Endodermal cell (in vitro differentiated cells): ENCODE measurements around the gene PLVAP. TPM values are rescaled to one million over a fixed set of nuclear protein-coding genes. Genes with fewer than 3 reads are reported as not detected.

Experiments used
- DNase-seq: peaks from one replicate; pipeline ENCODE4 v3.0.0-alpha.2; 2017
- H3K27ac ChIP-seq: 2 replicates; pipeline ENCODE4 v1.5.1; 2013; ENCODE audit warnings: mild to moderate bottlenecking, low read depth, low read length, moderate library complexity
- H3K27me3 ChIP-seq: 2 replicates; pipeline ENCODE4 v1.6.1; 2013; ENCODE audit warnings: mild to moderate bottlenecking, low read length, moderate library complexity; ENCODE audit not compliant: insufficient read depth, control insufficient read depth, poor library complexity, severe bottlenecking
- H3K36me3 ChIP-seq: 2 replicates; pipeline ENCODE4 v1.7.0; 2013; ENCODE audit warnings: mild to moderate bottlenecking, low read length, moderate library complexity; ENCODE audit not compliant: control insufficient read depth, insufficient read depth
- H3K4me1 ChIP-seq: one replicate; pipeline ENCODE4 v1.7.0; 2013; ENCODE audit warnings: low read length; ENCODE audit not compliant: control insufficient read depth, insufficient read depth
- H3K4me3 ChIP-seq: 2 replicates; pipeline ENCODE4 v1.5.1; 2013; ENCODE audit warnings: mild to moderate bottlenecking, low read length, moderate library complexity
- H3K9ac ChIP-seq: 2 replicates; pipeline ENCODE4 v1.6.1; 2013; ENCODE audit warnings: mild to moderate bottlenecking, low read length, moderate library complexity; ENCODE audit not compliant: poor library complexity, severe bottlenecking; ENCODE audit errors: extremely low read depth
- H3K9me3 ChIP-seq: 2 replicates; pipeline ENCODE4 v1.6.1; 2013; ENCODE audit warnings: mild to moderate bottlenecking, low read length, moderate library complexity; ENCODE audit not compliant: control insufficient read depth
- H3K27ac Mint-ChIP-seq: 2 replicates; pipeline ENCODE4 v1.8.0; 2020; ENCODE audit warnings: mixed read lengths
- H3K27me3 Mint-ChIP-seq: 2 replicates; pipeline ENCODE4 v1.8.0; 2021; ENCODE audit warnings: mild to moderate bottlenecking, mixed read lengths; ENCODE audit not compliant: insufficient read depth
- H3K36me3 Mint-ChIP-seq: 2 replicates; pipeline ENCODE4 v1.8.0; 2020; ENCODE audit warnings: low read depth, mixed read lengths
- H3K4me1 Mint-ChIP-seq: 2 replicates; pipeline ENCODE4 v1.8.0; 2020; ENCODE audit warnings: mixed read lengths
- H3K4me3 Mint-ChIP-seq: 2 replicates; pipeline ENCODE4 v1.8.0; 2020; ENCODE audit warnings: mild to moderate bottlenecking, moderate library complexity, mixed read lengths
- H3K9me3 Mint-ChIP-seq: 2 replicates; pipeline ENCODE4 v1.8.0; 2020; ENCODE audit warnings: mild to moderate bottlenecking, mixed read lengths
- WGBS, 2 experiments: methylation state at CpG; one replicate each; pipeline versions ENCODE4 v1.1.5 to v1.1.7; 2013; ENCODE audit warnings: missing lambda C conversion rate in 2 of 2, mixed read lengths in 1 of 2; ENCODE audit not compliant: insufficient coverage in 1 of 2, insufficient read length in 1 of 2; 5-methylcytosine and 5-hydroxymethylcytosine counted together
- total RNA-seq, 2 donors: library from RNA; stranded (reverse); fragmentation: NEBNext Ultra II Directional in 1 of 2; extraction: Animal tissue kit (Norgen Biotek cat#: 25700) in 1 of 2; gene quantifications; 2 replicates in 1 of 2; 3 replicates in 1 of 2; pipeline ENCODE4 v1.2.1, GENCODE V29; 2021
- TF ChIP-seq, protein P1 (sequence below): fragments of 200-600 bp; sonication (generic); conservative IDR thresholded peaks from 2 replicates; pipeline ENCODE4 v1.5.0; 2021; ENCODE audit warnings: antibody characterized with exemption, mild to moderate bottlenecking

The PLVAP gene
- total RNA-seq, 2 donors from 2014 or later: 0.44 TPM; not detected in 1

DNA sequence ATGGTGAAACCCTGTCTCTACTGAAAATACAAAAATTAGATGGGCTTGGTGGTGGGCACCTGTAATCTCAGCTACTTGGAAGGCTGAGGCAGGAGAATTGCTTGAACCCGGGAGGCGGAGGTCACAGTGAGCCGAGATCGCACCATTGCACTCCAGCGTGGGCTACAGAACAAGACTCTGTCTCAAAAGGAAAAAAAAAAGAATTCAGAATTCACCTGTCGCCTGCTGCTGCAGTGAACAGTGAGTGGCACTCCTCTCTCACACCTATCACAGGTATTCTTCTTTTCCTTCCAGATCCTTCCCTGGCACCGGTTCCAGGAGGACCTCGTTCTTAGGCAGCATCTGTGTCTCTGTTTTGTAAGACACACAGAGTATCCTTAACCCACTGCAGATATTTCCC, 37.0 kb upstream of the PLVAP start:
- 94 to 97% methylated on average over 8 of the region's 8 CpGs for WGBS, 2 experiments
- H3K4me1 ChIP-seq: peaks cover 4% of the 10 kb centered on the region
- no peaks in the 10 kb centered on the region for H3K36me3 ChIP-seq
- no peak overlapping the region for H3K27ac Mint-ChIP-seq
- no peaks in the 10 kb centered on the region for H3K9me3 ChIP-seq
- H3K4me1 Mint-ChIP-seq: peaks cover 26% of the 10 kb centered on the region
- no peaks in the 10 kb centered on the region for H3K27me3 ChIP-seq
- H3K9ac ChIP-seq: no peak overlapping the region
- no peaks in the 10 kb centered on the region for H3K9me3 Mint-ChIP-seq
- H3K36me3 Mint-ChIP-seq: peaks cover 14% of the 10 kb centered on the region
- no peak overlapping the region for H3K27ac ChIP-seq
- no peak overlapping the region for H3K4me3 ChIP-seq
- no peak overlapping the region for H3K4me3 Mint-ChIP-seq
- TF ChIP-seq, protein P1, sequence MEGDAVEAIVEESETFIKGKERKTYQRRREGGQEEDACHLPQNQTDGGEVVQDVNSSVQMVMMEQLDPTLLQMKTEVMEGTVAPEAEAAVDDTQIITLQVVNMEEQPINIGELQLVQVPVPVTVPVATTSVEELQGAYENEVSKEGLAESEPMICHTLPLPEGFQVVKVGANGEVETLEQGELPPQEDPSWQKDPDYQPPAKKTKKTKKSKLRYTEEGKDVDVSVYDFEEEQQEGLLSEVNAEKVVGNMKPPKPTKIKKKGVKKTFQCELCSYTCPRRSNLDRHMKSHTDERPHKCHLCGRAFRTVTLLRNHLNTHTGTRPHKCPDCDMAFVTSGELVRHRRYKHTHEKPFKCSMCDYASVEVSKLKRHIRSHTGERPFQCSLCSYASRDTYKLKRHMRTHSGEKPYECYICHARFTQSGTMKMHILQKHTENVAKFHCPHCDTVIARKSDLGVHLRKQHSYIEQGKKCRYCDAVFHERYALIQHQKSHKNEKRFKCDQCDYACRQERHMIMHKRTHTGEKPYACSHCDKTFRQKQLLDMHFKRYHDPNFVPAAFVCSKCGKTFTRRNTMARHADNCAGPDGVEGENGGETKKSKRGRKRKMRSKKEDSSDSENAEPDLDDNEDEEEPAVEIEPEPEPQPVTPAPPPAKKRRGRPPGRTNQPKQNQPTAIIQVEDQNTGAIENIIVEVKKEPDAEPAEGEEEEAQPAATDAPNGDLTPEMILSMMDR: no peak
- no peak for DNase-seq
- peaks cover 9% of the 10 kb centered on the region for H3K27me3 Mint-ChIP-seq

DNA sequence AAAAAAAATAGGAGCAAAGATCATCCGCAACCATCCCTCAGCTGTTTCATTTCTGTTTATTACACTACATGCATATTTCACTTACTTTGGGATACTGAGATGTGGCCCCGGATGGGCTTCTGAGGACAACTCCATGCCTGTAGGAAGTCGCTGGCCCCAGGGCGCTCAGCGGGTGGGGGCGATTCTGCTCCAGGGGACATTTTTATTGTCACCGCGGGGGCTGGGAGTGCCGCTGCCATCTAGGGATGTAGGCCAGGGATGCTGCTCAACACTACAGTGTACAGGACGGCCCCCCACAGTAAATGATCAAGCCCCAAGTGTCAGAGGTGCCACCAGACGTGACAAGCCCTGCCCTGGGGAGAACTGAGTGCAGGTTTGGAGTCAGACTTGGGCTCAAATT, 34.7 kb upstream of the PLVAP start:
- Histone ChIP-seq H3K27me3 (no peaks in the 10 kb centered on the region), H3K9me3 (no peaks in the 10 kb centered on the region), H3K36me3 (no peaks in the 10 kb centered on the region), H3K4me1 (peaks cover 6% of the 10 kb centered on the region), H3K27ac (no peak overlapping the region), H3K4me3 (no peak overlapping the region), H3K9ac (no peak overlapping the region)
- H3K9me3 Mint-ChIP-seq: no peaks in the 10 kb centered on the region
- peak; percentile 49 for DNase-seq
- no peak overlapping the region for H3K4me3 Mint-ChIP-seq
- TF ChIP-seq, protein P1: no peak
- 87 to 90% methylated on average over 11 of the region's 11 CpGs for WGBS, 2 experiments
- H3K27me3 Mint-ChIP-seq: peaks cover 5% of the 10 kb centered on the region
- no peak overlapping the region for H3K27ac Mint-ChIP-seq
- H3K4me1 Mint-ChIP-seq: peaks cover 28% of the 10 kb centered on the region
- peaks cover 14% of the 10 kb centered on the region for H3K36me3 Mint-ChIP-seq

DNA sequence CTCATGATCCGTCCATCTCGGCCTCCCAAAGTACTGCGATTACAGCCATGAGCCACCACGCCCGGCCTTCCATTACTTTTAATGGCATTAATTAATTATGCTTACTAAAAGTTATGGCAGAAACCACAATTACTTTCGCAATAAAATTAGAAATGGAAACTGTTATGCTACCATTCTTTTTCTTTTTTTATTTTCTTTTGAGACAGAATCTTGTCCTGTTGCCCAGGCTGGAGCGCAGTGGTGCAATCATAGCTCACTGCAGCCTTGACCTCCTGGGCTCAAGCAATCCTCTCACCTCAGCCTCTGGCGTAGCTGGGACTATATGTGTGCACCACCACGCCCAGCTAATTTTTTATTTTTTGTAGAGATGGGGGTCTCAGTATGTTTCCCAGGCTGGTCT, 32.8 kb upstream of the PLVAP start:
- Histone ChIP-seq H3K36me3 (no peaks in the 10 kb centered on the region), H3K27me3 (no peaks in the 10 kb centered on the region), H3K4me3 (no peak overlapping the region), H3K27ac (no peak overlapping the region), H3K9ac (no peak overlapping the region), H3K9me3 (no peaks in the 10 kb centered on the region), H3K4me1 (peaks cover 17% of the 10 kb centered on the region)
- no peak for DNase-seq
- Mint-ChIP-seq H3K4me3 (no peak overlapping the region), H3K27ac (no peak overlapping the region), H3K4me1 (peaks cover 22% of the 10 kb centered on the region), H3K27me3 (peaks cover 4% of the 10 kb centered on the region), H3K9me3 (no peaks in the 10 kb centered on the region), H3K36me3 (peaks cover 13% of the 10 kb centered on the region)
- TF ChIP-seq, protein P1: no peak
- 81 to 93% methylated on average over 3 to 9 of the region's 9 CpGs for WGBS, 2 experiments
